HG02870 (cell line): Measurements from ENCODE around the gene NPHS1.
"Not testable (repeated sequence)": the region's sequence is repeated elsewhere in the genome, so short reads cannot be mapped to it uniquely, and the experiment has no call there.

Source experiments
- ATAC-seq: cut with Tn5 transposase; IDR thresholded peaks from one replicate; pipeline ENCODE4 v1.9.1; 2021; ENCODE audit warnings: mild to moderate bottlenecking, moderate library complexity; ENCODE audit not compliant: unreplicated experiment

NPHS1 gene

GRCh38 chr19:35848919-35849505 lies 3.3 kb downstream of the NPHS1 start:
- no peak for ATAC-seq

- no peak for ATAC-seq
Observed at GRCh38 chr19:35848486-35848885, 3.8 kb downstream of the NPHS1 start.

GRCh38 chr19:35847911-35848310 lies 4.4 kb downstream of the NPHS1 start:
- no peak for ATAC-seq

- ATAC-seq, result no peak
Observed at GRCh38 chr19:35846038-35846668, 6.2 kb downstream of the NPHS1 start.

GRCh38 chr19:35845215-35846037 lies 6.9 kb downstream of the NPHS1 start:
- ATAC-seq, result no peak

GRCh38 chr19:35844482-35845214 lies 7.7 kb downstream of the NPHS1 start:
- no peak for ATAC-seq

- no peak for ATAC-seq
Observed at GRCh38 chr19:35843676-35844481, 8.4 kb downstream of the NPHS1 start.

- no peak for ATAC-seq
Observed at GRCh38 chr19:35842666-35843272, 9.5 kb downstream of the NPHS1 start.

GRCh38 chr19:35841961-35842595 lies 10.2 kb downstream of the NPHS1 start:
- no peak for ATAC-seq

- not testable (repeated sequence) for ATAC-seq
Observed at GRCh38 chr19:35836096-35836495, 16.2 kb downstream of the NPHS1 start.

- ATAC-seq, result no peak
Observed at GRCh38 chr19:35833972-35834371, 18.3 kb downstream of the NPHS1 start.

GRCh38 chr19:35832054-35832453 lies 20.2 kb downstream of the NPHS1 start:
- no peak for ATAC-seq

- no peak for ATAC-seq
Observed at GRCh38 chr19:35830986-35831385, 21.3 kb downstream of the NPHS1 start.

- ATAC-seq, result no peak
Observed at GRCh38 chr19:35828692-35829301, 23.5 kb downstream of the NPHS1 start.

- no peak for ATAC-seq
Observed at GRCh38 chr19:35824150-35824549, 28.2 kb downstream of the NPHS1 start.

- ATAC-seq, result no peak
Observed at GRCh38 chr19:35822579-35822978, 29.7 kb downstream of the NPHS1 start.

- no peak for ATAC-seq
Observed at GRCh38 chr19:35818445-35818844, 33.9 kb downstream of the NPHS1 start.

- ATAC-seq, result no peak
Observed at GRCh38 chr19:35816846-35817245, 35.5 kb downstream of the NPHS1 start.

GRCh38 chr19:35816262-35816661 lies 36.0 kb downstream of the NPHS1 start:
- no peak for ATAC-seq
